ENCODE measurements around the gene GAL. TPM values are rescaled to one million over a fixed set of nuclear protein-coding genes. Genes with fewer than 3 reads are reported as not detected.

Gene GAL
- total RNA-seq, 1 experiment from 2014 or later, result 72.6 TPM

GRCh38 chr11:68661697-68662603, 22.4 kb upstream of the GAL start:
- H3K27me3 Mint-ChIP-seq (ENCODE audit: insufficient read depth, unreplicated experiment), result peaks cover 30% of the 10 kb centered on the region
- no peak overlapping the region for H3K27ac Mint-ChIP-seq (ENCODE audit: unreplicated experiment)
- intact Hi-C loops (cut with micrococcal nuclease; ENCODE audit: unreplicated experiment), result no loop called here
- ChIA-PET CTCF (no interaction called here), POLR2A (no interaction called here)
- Histone ChIP-seq H3K36me3 (ENCODE audit: control insufficient read depth, insufficient read depth, low read length) (no peaks in the 10 kb centered on the region), H3K4me3 (ENCODE audit: low read depth, low read length) (no peak overlapping the region), H3K27me3 (replicated peaks; ENCODE audit: control insufficient read depth, insufficient read depth, low read length) (no peaks in the 10 kb centered on the region), H3K4me1 (no peaks in the 10 kb centered on the region), H3K9me3 (peaks cover 8% of the 10 kb centered on the region; the same call in 1 of the 2 replicates)
- no TSS peak for BruUV-seq (replicated peaks)
- peak in 1 of 2 experiments; percentile 26 for DNase-seq
- no peaks in the 10 kb centered on the region for H3K4me1 Mint-ChIP-seq (ENCODE audit: low read depth, unreplicated experiment)
- no peaks in the 10 kb centered on the region for H3K9me3 Mint-ChIP-seq (ENCODE audit: unreplicated experiment)
- TF ChIP-seq CTCF (IDR thresholded peaks at IDR 0.05; ENCODE audit: insufficient read depth in 1 of 2, low read depth in 1 of 2, low read length in 1 of 2, severe bottlenecking in 1 of 2, unreplicated experiment in 1 of 2), result no peak
- H3K36me3 Mint-ChIP-seq (ENCODE audit: insufficient read depth, unreplicated experiment), result no peaks in the 10 kb centered on the region
- no peak overlapping the region for H3K4me3 Mint-ChIP-seq (ENCODE audit: unreplicated experiment)

GRCh38 chr11:68663482-68664010, 20.8 kb upstream of the GAL start:
- intact Hi-C loops (cut with micrococcal nuclease; ENCODE audit: unreplicated experiment), result no loop called here
- H3K27me3 ChIP-seq (replicated peaks; ENCODE audit: control insufficient read depth, insufficient read depth, low read length), result no peaks in the 10 kb centered on the region
- no peaks in the 10 kb centered on the region for H3K36me3 ChIP-seq (ENCODE audit: control insufficient read depth, insufficient read depth, low read length)
- no TSS peak for BruUV-seq (replicated peaks)
- Mint-ChIP-seq H3K27ac (ENCODE audit: unreplicated experiment) (no peak overlapping the region), H3K36me3 (ENCODE audit: insufficient read depth, unreplicated experiment) (no peaks in the 10 kb centered on the region), H3K27me3 (ENCODE audit: insufficient read depth, unreplicated experiment) (peaks cover 30% of the 10 kb centered on the region), H3K4me1 (ENCODE audit: low read depth, unreplicated experiment) (no peaks in the 10 kb centered on the region), H3K9me3 (ENCODE audit: unreplicated experiment) (no peaks in the 10 kb centered on the region), H3K4me3 (ENCODE audit: unreplicated experiment) (no peak overlapping the region)
- POLR2A ChIA-PET, result no interaction called here
- H3K4me1 ChIP-seq, result no peaks in the 10 kb centered on the region
- H3K4me3 ChIP-seq (ENCODE audit: low read depth, low read length), result no peak overlapping the region
- TF ChIP-seq CTCF (IDR thresholded peaks at IDR 0.05; ENCODE audit: insufficient read depth in 1 of 2, low read depth in 1 of 2, low read length in 1 of 2, severe bottlenecking in 1 of 2, unreplicated experiment in 1 of 2), result no peak
- CTCF ChIA-PET, result no interaction called here
- peak in 1 of 2 experiments; percentile 28 for DNase-seq
- H3K9me3 ChIP-seq, result peaks cover 8% of the 10 kb centered on the region; the same call in 1 of the 2 replicates

GRCh38 chr11:68664141-68664540, 20.2 kb upstream of the GAL start:
- Mint-ChIP-seq H3K4me1 (ENCODE audit: low read depth, unreplicated experiment) (no peaks in the 10 kb centered on the region), H3K36me3 (ENCODE audit: insufficient read depth, unreplicated experiment) (no peaks in the 10 kb centered on the region), H3K4me3 (ENCODE audit: unreplicated experiment) (no peak overlapping the region), H3K27me3 (ENCODE audit: insufficient read depth, unreplicated experiment) (peaks cover 30% of the 10 kb centered on the region), H3K27ac (ENCODE audit: unreplicated experiment) (no peak overlapping the region), H3K9me3 (ENCODE audit: unreplicated experiment) (no peaks in the 10 kb centered on the region)
- TF ChIP-seq CTCF (IDR thresholded peaks at IDR 0.05; ENCODE audit: insufficient read depth in 1 of 2, low read depth in 1 of 2, low read length in 1 of 2, severe bottlenecking in 1 of 2, unreplicated experiment in 1 of 2), result no peak
- intact Hi-C loops (cut with micrococcal nuclease; ENCODE audit: unreplicated experiment), result no loop called here
- CTCF ChIA-PET, result no interaction called here
- Histone ChIP-seq H3K27me3 (replicated peaks; ENCODE audit: control insufficient read depth, insufficient read depth, low read length) (no peaks in the 10 kb centered on the region), H3K36me3 (ENCODE audit: control insufficient read depth, insufficient read depth, low read length) (no peaks in the 10 kb centered on the region), H3K9me3 (peaks cover 8% of the 10 kb centered on the region; the same call in 1 of the 2 replicates), H3K4me3 (ENCODE audit: low read depth, low read length) (no peak overlapping the region), H3K4me1 (no peaks in the 10 kb centered on the region)
- DNase-seq, result no peak
- BruUV-seq (replicated peaks), result no TSS peak
- POLR2A ChIA-PET, result no interaction called here
